HG02852 (cell line): ENCODE data around the gene DTNA.
A peak's percentile ranks its signal among the peaks of the same experiment; 100 is the strongest.
"Not testable (repeated sequence)": the region's sequence is repeated elsewhere in the genome, so short reads cannot be mapped to it uniquely, and the experiment has no call there.

Source experiments
- ATAC-seq: cut with Tn5 transposase; IDR thresholded peaks from one replicate; pipeline ENCODE4 v1.9.1; 2021; ENCODE audit warnings: mild to moderate bottlenecking, moderate library complexity; ENCODE audit not compliant: unreplicated experiment

DTNA gene

DNA sequence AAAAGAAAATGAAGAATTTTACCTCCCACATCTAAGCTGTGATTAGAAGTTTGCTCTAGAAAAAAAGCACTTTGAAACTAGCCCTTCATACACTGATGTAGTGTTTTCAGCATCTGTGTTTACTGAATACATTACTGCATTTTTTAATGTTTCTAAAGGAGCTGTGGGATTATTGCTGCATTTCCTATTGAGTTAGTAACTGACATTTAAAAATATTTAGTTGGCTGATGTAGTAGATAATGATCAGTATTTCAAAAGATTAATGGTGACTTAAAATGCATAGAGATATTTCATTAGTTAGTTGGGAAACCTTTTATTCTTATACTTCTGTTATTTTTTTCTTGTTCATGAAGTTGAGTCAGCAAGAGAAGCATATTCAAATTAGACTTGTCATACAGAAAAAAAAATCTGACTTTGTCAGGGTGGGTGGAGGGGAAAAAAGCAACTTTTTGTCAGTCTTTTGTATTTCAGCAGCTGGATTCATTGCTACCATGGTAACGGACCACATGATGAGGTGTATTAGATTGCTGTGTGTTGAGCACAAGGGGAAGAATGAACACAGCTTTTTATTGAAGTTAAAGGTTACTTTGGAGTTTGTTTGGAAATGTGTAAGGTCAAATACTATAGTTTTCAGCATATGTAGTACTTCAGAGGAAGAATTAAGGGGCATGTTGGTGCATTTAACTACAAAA lies at the start of gene DTNA:
TSS of gene DTNA (plus strand) at position 549 of the 692 bp plus-strand sequence. CDS start 45,679 bp downstream, outside the sequence.
- ATAC-seq = no peak

DNA sequence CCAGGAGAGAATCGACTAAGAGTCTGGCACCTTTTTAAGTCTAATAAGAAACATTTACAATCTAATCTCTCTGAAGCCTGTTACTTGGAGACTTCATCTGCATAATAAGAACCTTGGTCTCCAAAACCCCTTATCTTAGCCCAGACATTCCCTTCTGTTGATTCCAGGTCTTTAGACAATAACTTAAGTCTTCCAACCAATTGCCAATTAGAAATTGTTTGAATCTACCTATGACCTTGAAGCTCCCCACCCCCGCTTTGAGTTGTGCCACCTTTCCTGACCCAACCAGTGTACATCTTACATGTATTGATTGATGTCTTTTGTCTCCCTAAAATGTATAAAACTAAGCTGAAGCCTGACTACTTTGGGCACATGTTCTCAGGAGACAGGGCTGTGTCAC lies 49.5 kb upstream of the DTNA start:
- no peak for ATAC-seq

DNA sequence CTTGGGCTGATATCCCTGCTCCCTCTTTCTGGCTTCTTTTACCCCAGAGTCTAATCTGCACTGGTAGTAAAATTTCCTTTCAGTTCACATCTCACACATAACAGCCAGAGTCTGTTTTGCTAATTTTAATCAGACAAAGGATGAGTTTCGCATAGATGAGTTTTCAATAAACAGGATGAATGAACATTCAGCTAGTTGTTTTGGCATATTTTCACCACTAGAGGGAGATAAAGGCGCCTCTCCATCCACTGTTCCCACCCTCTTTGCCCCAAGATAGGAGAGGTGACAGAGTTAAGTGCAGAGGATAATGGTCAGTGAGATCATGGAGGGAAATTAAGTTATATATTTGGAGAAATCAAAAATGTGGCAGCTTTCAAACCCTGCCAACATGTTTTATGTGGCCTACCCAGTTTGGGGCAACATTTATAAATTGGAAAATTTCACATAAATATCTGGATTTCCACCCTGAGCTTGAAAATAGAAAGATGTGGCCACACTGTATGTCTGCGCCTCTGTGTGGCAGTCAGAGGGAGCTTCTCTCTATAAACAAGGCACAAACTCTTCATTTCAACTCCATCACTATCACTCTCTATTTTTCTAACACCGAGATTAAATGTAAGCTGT lies 48.5 kb upstream of the DTNA start:
- ATAC-seq = peak; percentile 94

GRCh38 chr18:34676816-34677574 lies 33.1 kb upstream of the DTNA start:
- no peak for ATAC-seq

DNA sequence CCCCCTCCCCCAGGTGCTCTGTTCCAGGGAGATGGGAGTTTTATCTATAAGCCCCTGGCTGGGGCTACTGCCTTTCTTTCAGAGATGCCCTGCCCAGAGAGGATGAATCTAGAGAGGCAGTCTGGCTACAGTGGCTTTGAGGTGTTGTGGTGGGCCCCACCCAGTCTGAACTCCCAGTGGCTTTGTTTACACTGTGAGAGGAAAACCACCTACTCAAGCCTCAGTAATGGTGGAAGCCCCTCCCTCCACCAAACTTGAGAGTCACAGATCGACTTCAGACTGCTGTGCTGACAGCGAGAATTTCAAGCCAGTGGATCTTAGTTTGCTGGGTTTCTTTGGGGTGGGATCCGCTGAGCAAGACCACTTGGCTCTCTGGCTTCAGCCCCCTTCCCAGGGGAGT lies 20.3 kb upstream of the DTNA start:
- ATAC-seq = not testable (repeated sequence)

GRCh38 chr18:34691614-34692013 lies 18.5 kb upstream of the DTNA start:
- ATAC-seq = no peak

- no peak for ATAC-seq
Measured at GRCh38 chr18:34694591-34695165, 15.4 kb upstream of the DTNA start.

DNA sequence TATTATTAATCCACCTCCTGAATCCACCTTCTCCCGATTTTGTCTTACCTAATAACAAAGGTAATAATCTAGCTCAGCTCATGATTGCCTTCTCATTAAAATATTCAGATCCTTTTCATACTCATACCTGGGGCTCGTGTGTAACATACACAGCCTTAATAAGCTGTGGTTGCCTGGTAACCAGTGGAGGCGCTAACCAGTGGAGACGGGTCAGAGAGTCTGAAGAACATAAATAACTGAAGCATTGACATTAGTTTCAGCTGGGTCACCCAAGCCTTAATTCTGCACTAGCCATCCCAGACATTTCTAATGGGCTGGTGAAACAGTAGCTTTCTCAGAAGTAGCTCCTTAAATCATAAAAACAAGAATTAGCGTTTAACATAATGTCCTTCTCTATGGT lies 14.8 kb upstream of the DTNA start:
- no peak for ATAC-seq

DNA sequence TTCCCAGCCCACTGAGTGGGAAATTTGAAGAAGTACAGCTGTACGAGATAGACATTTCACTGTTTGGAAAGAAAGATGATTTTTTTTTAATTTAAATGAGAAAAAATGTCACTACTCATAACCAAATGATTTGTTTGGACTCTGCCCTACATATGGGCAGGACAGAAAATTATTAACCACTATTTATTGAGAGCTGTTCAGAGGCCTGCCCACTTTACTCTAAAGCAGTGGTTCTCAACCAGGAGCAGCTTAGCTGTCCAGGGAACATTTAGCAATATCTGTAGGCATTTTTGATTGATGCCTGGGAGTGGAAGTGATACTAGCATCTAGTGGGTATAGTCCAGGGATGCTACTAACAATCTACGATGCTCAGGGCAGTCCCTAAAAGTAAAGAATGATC lies 13.4 kb upstream of the DTNA start:
- no peak for ATAC-seq

- ATAC-seq = no peak
Measured at GRCh38 chr18:34697233-34697632, 12.9 kb upstream of the DTNA start.

DNA sequence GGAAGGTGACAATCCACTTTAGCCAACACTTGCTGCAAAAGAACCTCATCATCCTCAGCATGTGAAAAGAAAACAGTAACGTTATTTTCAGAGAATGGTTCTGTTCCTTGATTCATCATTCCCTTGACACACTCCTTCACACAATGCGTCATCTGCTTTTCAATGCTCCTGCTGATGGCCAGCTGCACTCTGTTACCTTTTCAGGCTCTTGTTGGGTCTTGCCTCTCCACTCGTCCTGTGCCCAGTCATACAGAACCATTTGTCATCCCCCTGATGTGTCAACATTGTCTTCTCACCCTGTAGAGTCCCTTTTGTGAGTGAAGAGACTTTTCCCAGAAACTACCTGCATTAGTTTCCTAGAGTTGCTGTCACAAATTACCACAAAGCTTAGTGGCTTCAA lies 12.2 kb upstream of the DTNA start:
- no peak for ATAC-seq

DNA sequence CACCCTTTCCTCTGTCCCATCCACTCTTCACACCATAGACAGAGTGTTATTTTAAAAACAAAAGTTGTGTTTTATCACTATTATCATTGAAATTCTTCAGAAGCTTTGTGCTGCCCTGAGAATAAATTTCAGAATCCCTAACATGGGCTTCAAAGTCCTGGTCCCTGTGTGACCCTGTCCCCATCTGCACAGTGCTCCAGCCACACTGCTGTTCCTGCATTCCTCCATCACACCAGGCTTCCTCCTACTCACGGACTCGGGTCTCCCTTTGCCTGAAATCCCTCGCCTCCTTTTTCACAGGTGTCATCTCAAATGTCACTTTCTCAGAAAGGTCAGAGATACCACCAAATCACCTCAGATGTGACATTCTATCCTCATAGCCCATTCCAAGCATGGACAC lies 8.2 kb upstream of the DTNA start:
- ATAC-seq = no peak

- ATAC-seq = no peak
Measured at GRCh38 chr18:34702814-34703213, 7.3 kb upstream of the DTNA start.

DNA sequence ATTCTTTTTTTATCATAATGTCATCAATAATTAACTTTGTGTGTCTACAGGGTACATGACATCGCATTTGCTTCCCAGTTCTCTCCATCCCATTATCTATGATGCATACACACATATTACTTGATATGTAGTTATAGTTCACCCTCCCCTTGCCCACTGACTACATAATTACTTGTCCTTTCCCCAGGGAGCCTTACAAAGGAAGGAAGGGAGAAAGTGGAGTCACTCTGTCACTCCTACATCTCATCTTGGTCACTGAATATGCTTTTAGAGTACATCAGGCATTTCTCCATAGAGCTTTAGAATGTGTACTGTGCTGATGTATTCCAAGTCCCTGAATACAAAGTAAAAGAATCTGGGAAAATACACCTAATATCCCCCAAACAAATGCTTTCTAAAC lies 6.0 kb upstream of the DTNA start:
- ATAC-seq = no peak

DNA sequence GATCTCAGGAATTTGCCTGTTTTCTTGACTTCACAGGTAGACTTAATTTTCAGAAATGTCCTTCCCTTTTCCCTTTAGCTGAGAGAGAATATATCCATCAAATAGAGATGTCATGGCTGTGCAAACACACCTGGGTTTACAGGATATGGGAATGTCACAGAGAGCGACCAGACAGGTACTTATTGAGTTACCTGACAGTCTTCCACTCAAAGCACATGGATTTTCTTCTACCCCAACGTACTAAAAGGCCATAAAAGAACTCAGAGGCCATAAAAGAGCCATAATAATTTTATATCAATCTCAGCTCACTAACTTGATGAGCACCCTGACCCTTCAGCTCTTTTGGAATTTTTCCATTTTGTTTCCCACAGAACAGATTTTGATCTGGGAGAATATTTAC lies 5.3 kb upstream of the DTNA start:
- no peak for ATAC-seq

DNA sequence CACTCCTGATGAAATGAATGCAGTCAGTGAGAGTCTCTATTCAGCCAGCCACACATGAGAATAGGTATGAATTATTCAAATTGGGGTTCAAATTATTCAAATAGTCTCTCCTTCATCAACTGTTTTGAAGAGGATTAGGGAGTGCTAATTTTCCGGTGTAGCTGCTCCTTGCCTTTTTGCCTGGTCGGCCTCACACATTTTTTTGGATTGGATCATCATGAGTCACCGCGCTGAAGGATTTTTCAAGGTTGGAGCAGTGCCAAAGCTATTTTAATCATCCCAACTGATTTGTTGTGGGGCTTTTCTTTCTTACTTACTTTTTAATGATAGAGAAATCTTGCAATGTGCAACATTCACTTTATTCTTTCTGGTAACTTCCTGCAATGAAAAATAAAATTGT lies 2.4 kb upstream of the DTNA start:
- ATAC-seq = no peak

GRCh38 chr18:34709104-34709503 lies 994 bp upstream of the DTNA start:
- no peak for ATAC-seq

- ATAC-seq = no peak
Measured at GRCh38 chr18:34710458-34710914, 388 bp downstream of the DTNA start.

DNA sequence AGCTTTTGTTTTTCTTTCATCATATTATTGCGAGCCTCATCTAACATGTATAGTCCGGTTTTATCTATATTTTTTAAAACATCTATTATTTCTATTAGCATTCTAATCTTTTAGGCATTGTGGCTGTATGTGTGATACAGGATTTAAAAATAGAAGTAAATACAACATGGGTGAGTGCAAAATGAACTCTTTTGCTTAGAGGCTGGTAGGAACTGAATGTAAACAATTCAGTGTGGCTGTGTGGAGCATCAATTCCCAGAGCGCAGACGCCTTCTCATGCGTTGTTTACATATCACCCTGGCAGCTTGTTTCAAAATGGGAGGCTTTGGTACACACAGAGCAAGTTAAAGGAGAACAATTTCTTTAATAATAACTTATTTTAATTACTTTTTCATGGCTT lies 836 bp downstream of the DTNA start:
- no peak for ATAC-seq

GRCh38 chr18:34716111-34716510 lies 6.0 kb downstream of the DTNA start:
- ATAC-seq = not testable (repeated sequence)

DNA sequence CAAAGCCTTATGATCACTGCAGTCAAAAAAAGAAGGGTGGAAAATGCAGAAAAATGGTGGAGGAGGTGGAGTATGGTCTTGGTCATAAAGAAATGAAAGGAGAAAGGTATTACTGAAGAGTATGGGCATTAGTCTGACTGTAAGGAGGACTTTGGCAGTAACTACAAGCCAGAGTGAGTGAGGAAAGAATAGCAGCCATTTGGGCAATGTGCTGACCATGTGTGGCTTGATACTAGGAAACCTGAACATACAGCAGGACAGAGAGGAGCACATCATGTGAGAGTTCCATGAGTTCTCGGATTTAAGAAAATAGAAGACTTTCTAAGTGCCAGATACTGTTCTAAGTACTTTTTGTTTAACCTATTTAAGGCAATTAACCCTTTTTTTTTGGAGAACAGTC lies 8.5 kb downstream of the DTNA start:
- no peak for ATAC-seq

DNA sequence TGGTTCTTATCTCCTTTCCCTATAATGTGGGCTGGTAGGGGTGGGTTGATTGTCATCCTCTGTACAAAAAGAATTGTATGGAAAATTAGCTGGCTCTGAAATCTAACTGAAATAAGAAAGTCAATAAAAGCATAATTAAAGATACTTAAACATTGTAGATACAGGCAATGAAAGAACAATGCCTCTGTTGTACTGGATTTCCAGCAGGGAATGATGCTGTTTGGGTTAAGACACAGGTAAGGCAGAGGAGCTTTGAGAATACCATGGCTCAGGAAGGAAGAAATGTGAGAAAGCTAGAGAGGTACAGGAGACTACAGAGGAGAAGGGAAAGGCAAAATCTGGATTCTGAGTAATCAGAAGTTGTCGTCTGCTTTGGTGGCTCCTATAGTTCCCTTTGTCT lies 10.1 kb downstream of the DTNA start:
- ATAC-seq = no peak
